Endometrium (tissue), 2 donors: ENCODE measurements around the gene SERAC1.

ENCODE experiments used
- FAIRE-seq: peaks from 2 replicates; lab custom pipeline; 2012; peaks lifted over from hg19 to GRCh38; lab: Jason Lieb, UNC
- donor health status: control.
- donor health status: control.

SERAC1 gene

DNA sequence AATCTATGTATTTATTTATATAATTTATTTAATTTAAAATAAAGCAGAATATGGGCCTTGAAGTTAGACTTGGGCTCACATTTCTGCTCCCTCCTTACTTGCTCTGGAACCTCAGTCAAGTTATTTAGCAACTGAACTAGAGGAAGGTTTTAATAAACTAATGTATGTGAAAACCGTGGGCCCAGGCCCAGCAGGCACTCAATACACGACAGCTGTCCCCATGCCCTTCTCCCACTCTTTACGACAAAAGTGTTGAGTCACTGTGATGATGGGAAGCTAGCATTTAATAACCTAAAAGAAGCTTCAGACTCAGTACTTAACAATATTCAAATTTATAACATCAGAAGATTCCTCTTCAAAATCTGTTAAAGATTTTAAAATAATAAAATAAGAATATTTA, 46.7 kb downstream of the SERAC1 start:
- no peak for FAIRE-seq

DNA sequence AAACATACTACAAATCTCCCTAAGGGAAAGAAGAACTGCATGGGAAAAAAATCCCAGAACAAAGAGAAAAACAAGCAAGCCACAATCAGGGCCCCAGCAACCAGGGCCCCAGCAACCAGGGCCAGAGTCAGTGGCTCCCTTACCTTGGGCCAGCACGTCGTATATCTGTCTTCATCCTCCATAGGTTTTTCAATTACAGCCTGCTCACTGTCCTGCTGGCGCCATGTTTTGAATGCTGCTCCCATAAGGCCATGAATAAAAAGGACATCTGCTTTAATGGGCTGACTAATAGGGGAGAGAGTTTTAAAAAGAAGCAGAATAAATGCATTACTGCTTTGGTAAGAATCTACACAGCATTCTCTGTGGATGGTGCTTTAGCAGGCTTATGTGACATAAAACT, 49.2 kb downstream of the SERAC1 start:
- no peak for FAIRE-seq

DNA sequence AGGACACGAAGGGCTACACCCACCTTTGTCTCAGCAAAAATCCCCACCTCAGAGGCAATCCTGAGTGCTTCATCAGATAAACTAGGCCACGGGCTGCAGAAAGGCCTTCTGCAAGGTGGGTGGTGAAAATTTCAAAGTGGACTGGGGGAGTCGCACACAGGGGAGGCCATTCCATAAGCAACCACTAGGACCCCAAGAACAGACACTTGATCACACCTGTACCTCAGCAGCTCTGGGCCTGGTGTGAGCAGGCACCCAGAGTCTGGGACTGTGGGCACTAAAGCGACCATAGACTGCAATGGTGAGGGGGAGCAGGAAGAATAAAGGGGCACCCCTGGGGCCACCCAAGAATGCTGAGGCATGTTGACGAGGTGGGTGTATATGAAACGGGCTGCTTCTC, 52.6 kb downstream of the SERAC1 start:
- FAIRE-seq: no peak

DNA sequence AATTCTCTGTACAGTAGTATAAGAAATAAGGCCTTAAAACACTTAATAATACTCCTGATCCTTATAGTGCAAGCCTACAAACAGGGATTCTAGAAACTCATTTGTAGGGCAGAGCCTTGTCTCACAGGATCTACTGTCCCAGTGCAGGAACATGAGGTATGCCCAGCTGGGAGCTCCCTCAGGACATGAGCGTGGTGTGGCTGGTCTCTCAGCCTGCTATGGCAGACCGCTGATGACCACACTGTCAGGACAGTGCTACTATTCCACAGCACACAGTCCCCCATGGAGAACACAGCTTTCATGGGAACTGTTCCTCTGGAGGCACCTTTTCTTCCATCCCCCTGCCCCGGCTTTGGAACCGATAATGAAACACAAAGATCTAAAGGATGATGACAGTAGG, 53.0 kb downstream of the SERAC1 start:
- FAIRE-seq: no peak

DNA sequence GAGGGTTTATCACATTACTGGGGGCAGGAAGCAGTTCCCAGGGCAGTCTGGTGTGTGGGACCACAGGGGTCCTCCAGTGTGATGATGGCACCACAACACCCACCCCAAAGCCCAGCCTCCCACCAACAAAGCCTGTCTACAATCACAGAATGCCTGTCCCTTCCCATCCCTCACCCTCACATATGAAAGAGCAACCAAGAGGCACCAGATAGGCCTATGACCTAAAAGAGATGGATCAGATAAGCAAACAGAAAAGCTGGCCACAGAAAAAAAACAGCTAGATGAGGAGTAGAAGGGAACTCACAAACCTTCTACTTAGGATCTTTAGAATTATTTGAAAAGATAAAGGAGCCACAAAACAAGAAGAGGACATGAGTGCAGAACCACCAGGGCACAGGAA, 54.3 kb downstream of the SERAC1 start:
- FAIRE-seq: no peak

DNA sequence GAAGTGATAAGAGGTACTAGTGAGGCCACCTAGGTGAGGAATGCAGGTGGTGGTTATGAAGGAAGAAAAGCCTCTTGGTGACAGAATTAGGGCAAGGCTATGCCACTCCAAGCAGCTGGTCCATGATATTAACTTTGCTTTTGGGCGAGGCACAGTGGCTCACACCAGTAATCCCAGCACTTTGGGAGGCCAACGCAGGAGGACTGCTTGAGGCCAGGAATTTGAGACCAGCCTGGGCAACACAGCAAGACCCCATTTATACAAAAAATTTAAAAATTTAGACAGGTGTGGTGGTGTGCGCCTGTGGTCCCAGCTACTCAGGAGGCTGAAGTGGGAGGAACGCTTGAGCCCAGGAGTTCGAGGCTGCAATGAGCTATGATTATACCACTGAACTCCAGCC, 56.1 kb downstream of the SERAC1 start:
- no peak for FAIRE-seq

DNA sequence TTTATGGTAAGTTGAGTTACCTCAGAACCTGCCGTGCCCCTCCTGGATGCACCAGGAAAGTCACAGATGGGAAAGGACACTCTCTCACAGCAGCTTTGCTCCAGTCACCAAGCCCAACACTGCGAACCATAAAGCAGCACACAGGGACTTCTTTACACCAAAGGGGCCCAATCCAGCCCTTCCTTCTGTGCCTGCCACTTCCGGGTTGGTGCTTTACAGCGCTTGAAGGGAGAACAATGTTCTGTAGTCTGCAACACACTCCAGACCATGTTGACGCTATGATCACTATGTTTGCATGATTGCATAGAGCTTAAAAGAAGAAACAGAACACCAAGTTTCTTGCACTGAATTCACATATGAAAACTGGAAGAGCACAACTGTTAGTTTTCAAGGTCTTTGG, 57.1 kb downstream of the SERAC1 start:
- no peak for FAIRE-seq

DNA sequence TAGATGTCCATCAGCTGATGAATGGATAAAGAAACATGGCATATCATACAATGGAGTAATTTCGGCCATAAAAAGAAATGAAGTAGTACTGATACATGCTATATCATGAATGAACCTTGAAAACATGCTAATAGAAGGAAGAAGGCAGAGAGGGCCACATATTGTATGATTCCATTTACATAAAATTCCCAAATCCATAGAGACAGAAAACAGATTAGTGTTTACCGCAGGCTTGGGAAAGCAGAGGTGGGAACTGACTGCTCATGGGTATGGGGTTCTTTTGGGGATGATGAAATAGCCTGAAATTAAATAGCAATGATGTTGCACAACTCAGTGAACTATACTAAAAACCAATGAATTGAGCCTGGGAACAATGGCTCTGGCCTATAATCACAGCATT, 58.3 kb downstream of the SERAC1 start:
- no peak for FAIRE-seq

DNA sequence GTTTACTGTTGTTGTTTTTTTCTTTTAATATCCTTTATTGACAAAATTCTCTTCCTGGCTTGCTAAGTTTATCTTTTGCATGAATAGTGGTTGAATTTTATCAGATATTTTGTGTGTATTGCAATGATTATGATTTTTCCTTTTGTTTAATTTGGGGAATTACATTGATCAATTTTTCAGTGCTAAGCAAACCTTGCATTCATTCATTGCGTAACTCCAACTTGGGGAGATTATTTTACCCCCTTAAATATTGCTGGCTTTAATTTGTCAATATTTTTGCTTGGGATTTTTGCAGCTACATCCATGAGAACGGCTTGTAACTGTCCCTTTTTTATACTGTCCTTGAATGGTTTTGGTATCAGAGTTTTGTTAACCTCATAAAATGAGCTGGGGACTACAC, 63.4 kb downstream of the SERAC1 start:
- no peak for FAIRE-seq

DNA sequence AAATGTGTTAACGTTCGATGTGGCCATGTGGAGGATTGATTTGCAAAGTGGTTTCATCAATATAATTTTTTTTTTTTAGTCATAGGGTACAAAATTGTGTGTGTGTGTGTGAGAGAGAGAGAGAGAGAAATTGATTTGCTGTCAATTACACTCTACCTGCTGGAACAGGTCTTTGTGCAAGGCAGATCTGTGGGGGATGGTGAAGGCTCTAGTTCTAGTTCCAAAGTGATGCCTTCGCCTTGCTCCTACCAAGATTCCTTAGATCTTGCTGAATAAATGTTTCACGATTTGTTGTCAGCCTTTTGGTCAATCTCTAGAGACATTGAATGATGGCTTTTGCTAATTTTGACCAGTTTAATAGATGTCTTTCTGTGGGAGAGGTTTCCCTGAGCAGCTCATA, 64.8 kb downstream of the SERAC1 start:
- no peak for FAIRE-seq

DNA sequence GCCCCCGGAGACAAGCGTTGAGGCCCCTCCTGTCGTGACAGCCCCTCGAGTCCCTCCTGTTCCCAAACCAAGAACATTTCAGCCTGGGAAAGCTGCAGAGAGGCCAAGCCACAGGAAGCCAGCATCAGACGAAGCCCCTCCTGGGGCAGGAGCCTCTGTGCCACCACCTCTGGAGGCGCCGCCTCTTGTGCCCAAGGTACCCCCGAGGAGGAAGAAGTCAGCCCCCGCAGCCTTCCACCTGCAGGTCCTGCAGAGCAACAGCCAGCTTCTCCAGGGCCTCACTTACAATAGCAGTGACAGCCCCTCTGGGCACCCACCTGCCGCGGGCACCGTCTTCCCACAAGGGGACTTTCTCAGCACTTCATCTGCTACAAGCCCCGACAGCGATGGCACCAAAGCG, 72.4 kb downstream of the SERAC1 start:
- FAIRE-seq: no peak

DNA sequence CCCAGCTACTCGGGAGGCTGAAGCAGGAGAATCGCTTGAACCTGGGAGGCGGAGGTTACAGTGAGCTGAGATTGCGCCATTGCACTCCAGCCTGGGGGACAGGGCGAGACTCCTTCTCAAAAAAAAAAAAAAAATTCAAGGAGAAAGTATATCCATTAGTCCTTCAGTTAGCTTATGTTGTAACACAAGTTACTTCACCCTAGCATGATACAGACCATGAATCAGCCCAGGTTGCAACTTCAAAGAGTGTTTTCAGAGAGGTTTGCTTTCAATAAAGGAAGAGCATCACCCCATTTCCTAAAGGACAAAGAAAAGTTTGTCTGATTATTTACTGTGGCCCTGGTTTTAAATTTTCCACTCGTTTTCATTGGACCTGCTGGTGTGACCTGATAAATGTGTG, 73.0 kb downstream of the SERAC1 start:
- FAIRE-seq: no peak

DNA sequence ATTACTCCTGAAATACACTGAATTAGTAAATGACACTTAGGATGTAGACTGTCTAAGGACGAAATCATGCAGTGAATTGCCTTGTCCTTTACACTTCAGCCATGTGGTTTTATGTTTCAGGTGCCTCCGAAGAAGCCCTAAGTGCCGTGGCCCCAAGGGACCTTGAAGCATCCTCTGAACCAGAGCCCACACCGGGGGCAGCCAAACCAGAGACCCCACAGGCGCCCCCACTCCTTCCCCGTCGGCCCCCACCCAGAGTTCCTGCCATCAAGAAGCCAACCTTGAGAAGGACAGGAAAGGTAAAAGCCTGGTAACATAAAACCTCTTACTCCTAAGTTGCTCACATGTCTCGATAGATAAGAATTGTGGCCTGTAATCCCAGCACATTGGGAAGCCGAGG, 75.3 kb downstream of the SERAC1 start:
- FAIRE-seq: no peak

DNA sequence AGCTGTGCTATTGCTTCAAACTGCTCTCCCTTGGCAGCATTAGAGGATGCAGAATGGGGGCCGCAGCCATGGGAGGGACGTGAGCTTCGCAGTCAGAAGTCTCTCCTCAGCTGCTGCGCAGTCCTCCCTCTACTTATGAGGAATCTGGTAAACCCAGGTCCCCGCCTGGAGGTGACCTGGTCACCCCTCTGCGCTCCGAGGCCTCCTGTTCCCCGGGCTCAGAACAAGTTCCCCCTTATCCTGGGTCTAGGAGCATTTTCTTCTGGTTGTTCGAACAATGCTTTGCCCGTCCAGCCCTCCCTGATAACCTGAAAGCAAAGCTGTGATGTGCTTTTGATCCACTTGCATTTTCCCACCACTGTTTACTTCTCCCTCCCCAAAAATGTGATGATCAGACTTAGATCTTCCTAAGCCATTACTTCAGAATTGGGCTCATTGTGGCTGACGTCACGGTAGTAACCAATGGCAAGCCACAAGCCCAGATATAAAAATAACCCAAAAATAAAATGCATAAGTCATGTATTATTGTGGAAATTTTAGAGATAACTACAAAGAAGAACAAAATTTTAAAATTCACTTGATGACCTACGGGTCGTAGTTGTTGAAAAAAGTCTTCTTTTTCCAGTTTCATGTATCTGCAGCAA, 80.7 kb downstream of the SERAC1 start:
- no peak for FAIRE-seq

DNA sequence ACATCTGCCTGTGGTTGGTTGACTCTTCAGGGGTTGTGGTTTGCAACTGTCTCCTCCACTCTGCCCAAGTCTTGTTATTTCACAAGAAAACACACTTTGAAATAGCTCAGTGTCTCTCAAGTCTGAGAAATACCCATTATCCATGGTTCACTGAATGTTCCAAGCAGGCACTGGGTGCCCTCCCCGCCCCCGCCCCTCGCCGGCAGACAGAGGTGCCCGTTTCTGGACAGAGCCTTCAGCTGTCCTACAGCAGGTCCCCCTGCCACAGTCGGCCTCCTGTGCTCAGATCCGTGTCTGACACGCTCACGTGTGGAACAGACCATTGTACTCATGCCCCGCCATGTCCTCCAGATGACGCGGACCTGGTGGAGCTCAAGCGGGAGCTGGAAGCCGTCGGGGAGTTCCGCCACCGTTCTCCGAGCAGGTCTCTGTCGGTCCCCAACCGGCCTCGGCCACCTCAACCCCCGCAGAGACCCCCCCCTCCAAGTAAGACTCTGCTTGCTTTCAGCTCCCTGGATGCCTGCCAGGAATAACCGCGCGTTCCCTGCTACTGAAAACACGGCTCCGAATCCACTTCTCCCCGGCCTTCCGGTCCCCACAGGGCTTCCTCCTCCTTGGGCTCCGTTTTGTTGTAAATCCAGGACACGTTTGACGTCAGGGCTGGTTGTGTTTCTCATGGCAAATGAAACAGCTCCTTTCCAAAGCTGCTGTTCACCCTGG, 81.4 kb downstream of the SERAC1 start:
- no peak for FAIRE-seq

DNA sequence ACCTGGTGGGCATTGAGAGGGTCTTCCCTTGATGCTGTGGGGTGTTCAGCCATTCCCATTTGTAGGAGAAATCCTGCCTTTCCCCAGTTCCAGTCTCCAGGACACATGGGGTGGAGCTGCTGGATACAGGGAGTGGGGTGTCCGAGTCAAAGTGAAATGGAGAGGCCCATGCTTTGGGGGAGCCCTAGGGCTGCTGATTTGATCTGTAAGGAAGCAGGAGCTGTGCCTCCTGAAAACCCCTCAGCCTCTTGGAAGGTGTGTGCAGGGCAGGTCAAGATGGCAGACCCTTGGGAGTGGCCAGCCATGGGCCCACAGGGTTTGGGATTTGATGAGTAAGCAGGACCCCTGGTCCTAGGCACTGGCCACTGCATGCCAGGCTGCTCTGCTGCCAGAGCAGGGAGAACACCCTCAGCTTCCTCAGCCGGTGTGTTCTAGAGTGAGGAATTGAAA, 82.0 kb downstream of the SERAC1 start:
- no peak for FAIRE-seq

DNA sequence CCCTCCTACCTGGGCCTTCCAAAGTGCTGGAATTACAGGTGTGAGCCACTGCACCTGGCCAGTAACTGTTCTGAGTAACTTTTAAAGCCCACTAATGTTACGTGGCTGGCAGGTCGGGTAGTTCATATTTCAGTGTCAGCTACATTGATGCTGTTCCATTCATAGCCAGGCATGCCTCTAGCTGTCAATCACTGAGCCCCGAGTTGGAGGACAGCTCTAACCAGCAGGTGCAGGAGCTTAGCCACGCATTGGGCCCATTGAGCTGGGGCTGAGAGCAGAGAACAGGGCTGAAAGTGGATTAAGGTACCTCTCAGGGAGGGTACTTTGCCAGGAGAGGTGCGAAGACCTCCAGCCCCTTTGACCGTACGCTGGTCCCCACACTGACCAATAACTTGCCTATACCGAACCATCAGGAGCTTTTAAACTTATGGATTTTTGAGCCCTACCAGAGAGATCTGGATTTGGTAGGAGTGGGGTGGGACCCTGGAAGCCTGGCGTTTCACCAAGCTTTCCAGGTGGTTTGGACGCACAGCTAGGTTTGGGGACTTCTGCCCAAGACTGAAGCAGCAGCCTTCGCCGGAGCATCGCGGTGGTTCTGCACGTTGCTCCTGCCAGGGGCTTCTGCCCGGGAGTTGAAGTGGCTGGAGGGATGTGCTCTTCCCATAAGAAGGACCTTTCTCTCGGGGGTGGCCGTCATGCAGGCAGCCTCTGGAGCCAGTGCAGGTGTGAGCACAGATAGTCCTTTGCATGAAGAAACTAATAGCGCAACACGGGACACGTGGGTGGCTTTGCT, 82.6 kb downstream of the SERAC1 start:
- no peak for FAIRE-seq

DNA sequence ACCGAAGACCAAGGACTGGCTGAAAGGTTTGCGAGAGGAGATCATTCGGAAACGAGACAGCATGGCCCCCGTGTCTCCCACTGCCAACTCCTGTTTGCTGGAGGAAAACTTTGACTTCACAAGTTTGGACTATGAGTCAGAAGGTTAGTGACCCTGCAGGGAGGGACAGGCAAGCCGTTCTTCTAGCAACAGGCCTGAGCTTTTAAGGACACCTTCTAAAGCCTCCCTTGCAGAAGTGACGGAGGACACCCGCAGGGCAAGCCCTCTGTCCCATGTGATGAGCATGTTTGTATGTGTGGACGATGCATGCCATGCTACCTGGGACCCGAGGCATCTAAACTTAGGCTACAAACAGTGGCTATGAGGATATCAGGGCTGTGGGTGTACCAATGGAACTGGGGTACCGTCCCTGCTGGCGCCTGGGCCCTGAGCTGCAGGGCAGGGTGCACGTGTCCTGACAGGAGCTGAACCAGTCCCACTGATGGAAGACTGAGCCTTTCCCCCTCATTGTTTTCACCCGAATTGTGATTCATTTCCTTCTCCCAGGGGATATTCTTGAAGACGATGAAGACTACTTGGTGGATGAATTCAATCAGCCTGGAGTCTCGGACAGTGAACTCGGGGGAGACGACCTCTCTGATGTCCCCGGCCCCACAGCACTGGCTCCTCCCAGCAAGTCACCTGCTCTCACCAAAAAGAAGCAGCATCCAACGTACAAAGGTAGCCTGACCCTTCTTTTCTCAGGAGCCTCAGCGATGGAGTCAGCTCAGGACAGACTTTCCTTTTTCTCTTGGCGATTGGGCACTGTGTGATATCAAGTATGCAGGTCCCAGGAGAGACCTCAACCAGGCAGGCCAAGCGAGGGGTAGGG, 84.4 kb downstream of the SERAC1 start:
- no peak for FAIRE-seq

DNA sequence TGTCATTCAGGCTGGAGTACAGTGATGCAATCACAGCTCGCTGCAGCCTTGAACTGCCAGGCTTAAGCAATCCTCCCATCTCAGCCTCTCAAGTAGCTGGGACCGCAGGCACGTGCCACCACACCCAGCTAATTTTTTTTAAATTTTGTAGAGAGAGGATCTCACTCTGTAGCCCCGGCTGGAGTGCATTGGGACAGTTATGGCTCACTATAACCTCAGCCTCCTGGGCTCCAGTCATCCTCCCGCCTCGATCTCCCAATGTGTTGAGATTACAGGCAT, 86.5 kb downstream of the SERAC1 start:
- FAIRE-seq: no peak

DNA sequence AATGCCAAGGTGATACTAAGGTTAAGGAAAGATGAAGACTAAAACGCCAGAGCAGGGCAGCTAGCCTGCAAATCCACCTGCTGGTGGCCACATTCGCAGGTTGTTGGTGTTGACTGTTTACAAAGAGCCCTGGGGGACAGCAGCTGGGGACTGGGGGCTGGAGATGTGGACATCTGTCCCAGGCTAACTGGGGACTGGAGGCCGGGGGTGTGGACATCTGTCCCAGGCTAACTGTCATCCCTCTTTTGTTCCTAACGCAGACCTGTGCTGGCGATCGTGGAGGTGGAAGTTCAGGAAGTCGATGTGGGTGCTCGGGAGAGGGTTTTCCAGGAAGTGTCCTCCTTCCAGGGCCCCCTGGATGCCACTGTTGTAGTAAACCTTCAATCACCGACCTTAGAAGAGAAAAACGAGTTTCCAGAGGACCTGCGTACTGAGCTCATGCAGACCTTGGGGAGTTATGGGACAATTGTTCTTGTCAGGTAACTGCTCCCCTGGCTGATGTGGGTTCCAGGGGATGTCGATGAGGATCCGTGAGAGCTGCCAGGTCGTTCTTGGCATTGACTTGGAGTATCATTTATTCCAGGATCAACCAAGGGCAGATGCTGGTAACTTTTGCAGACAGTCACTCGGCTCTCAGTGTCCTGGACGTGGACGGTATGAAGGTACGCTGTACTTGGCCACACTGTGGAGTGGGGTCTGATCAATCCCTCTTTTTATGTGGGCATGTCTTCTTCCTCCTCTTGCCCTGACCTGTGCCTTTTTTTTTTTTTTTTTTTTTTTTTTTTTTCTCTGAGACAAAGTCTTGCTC, 87.0 kb downstream of the SERAC1 start:
- no peak for FAIRE-seq

DNA sequence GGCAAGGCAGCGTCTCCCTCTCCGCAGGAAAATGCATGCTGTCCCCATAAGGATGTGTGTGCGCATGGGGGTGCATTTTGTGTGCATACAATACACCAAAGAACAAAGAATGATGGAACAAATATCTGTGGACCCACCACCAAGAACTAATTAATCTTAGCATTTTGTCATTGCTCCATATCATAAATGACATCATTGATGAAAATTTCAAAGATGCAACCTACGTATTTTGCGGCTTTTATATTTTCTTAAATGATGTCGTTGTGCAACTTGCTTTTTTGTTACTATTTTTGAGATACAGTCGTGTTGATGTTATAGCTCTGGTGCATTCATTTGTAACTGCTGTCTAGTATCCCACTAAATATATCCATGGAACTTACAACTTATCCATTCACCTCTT, 89.7 kb downstream of the SERAC1 start:
- no peak for FAIRE-seq

DNA sequence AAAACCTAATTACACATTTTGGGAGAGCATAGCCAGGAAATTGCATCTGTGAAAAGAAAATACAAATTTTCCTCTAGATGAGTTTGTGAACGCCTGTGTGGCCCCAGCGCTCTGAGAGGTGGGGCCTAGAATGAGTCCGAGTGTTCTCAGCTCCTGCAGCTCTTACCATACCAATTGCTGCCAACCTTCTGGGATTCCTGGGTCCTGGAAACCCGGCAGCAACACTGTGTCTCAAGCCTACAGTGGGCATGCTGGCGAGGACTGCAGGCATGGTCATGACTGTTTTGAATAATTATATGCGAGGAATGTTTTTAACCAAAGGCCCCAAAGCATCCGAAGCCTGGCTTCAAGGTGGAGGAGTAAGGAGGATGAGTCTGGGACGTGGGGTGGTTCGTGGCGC, 90.4 kb downstream of the SERAC1 start:
- no peak for FAIRE-seq
